Measurements from ENCODE around the gene IFITM10. TPM values are rescaled to one million over a fixed set of nuclear protein-coding genes. Genes with fewer than 3 reads are reported as not detected.

IFITM10 gene
- total RNA-seq, 4 donors from 2014 or later = 2.5 to 13.7 (median 6.3) TPM

DNA sequence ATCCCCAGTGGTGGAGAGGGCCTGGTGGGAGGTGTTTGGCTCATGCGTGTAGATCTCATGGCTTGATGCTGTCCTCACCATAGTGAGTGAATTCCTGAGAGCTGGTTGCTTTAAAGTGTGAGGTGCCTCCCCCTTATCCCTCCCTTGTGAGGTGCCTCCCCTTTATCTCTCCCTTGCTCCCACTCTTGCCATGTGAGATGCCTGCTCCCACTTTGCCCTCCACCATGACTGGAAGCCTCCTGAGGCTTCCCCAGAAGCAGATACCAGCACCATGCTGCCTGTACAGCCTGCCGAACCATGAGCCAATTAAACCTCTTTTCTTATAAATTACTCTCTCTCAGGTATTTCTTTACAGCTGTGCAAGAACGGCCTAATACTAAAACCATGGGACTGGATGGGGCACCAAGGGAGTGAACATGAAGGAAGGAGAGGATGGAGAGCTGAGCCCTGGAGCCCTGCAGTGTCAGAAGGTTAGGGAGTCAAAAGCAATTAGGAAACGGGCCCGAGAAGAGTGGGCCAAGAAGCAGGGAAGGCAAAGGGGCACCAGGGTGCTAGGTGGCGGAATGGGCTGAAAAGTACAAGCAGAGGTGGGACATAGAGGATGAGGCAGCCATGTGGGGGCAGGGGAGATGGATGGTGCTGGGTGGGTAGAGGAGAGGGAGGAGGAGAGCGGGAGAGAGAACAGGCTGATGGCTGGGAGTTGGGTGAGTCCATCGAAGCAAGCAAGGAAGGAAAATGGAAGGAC, 9.4 kb downstream of the IFITM10 start:
- no peak overlapping the region for H3K4me3 ChIP-seq (ENCODE audit: low read depth, poor library complexity, severe bottlenecking)
- intact Hi-C loops (cut with DNase I; ENCODE audit: low total_unique reads) = no loop called here
- no peak for DNase-seq (ENCODE audit: low spot score in 2 of 2)
- WGBS, 2 donors = 82 to 86% methylated on average over 8 of the region's 8 CpGs
- no peak for TF ChIP-seq POLR2A (IDR thresholded peaks at IDR 0.05)
- TF ChIP-seq, protein P1, sequence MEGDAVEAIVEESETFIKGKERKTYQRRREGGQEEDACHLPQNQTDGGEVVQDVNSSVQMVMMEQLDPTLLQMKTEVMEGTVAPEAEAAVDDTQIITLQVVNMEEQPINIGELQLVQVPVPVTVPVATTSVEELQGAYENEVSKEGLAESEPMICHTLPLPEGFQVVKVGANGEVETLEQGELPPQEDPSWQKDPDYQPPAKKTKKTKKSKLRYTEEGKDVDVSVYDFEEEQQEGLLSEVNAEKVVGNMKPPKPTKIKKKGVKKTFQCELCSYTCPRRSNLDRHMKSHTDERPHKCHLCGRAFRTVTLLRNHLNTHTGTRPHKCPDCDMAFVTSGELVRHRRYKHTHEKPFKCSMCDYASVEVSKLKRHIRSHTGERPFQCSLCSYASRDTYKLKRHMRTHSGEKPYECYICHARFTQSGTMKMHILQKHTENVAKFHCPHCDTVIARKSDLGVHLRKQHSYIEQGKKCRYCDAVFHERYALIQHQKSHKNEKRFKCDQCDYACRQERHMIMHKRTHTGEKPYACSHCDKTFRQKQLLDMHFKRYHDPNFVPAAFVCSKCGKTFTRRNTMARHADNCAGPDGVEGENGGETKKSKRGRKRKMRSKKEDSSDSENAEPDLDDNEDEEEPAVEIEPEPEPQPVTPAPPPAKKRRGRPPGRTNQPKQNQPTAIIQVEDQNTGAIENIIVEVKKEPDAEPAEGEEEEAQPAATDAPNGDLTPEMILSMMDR (IDR thresholded peaks at IDR 0.05) = no peak

DNA sequence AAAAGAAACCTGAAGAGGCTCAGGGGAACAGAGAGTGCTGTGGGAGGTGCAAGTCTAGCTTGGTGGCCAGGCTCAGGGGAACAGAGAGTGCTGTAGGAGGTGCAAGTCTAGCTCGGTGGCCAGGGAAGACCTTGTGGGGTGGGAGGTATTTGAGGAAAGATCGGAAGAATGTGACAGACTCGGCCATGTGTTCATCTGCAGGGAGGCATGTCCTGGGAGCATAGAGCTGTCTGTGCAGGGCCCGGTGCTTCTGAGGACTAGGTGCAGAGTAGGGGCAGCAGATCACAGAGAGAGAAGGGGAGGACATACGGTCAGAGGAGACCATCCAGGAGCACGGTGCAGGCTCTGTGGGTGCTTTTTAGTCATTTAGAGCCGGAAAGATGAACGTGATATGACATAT, 10.8 kb downstream of the IFITM10 start:
- WGBS, 2 donors = 65 to 72% methylated on average over 8 of the region's 8 CpGs
- H3K4me3 ChIP-seq (ENCODE audit: low read depth, poor library complexity, severe bottlenecking) = no peak overlapping the region
- peak in 1 of 2 donors; percentile 65 for DNase-seq (ENCODE audit: low spot score in 2 of 2)
- intact Hi-C loops (cut with DNase I; ENCODE audit: low total_unique reads) = no loop called here
- TF ChIP-seq POLR2A (IDR thresholded peaks at IDR 0.05) = no peak
- TF ChIP-seq, protein P1 (IDR thresholded peaks at IDR 0.05) = no peak

DNA sequence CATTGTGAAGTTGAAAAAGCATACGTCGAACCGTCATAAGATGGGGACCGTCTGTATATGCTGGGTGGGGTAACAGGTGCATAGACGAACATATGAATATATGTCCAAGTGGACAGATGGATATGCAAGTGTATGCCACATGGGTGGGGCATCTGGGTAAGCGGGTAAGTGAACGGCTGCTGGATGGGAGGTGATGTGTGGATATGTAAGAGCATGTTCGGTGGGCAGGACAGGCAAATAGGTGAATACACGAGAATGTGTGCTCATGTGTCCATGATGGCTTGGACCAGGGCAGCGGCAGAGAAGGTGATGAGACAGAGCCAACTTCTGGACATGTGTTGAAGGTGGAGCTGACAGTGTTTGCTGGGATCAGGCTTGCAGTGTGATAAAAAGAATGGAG, 12.0 kb downstream of the IFITM10 start:
- intact Hi-C loops (cut with DNase I; ENCODE audit: low total_unique reads) = no loop called here
- TF ChIP-seq, protein P1 (IDR thresholded peaks at IDR 0.05) = no peak
- TF ChIP-seq POLR2A (IDR thresholded peaks at IDR 0.05) = no peak
- WGBS, 2 donors = 83 to 87% methylated on average over 10 of the region's 10 CpGs
- no peak overlapping the region for H3K4me3 ChIP-seq (ENCODE audit: low read depth, poor library complexity, severe bottlenecking)
- DNase-seq (ENCODE audit: low spot score in 2 of 2) = peak in 1 of 2 donors; percentile 73

DNA sequence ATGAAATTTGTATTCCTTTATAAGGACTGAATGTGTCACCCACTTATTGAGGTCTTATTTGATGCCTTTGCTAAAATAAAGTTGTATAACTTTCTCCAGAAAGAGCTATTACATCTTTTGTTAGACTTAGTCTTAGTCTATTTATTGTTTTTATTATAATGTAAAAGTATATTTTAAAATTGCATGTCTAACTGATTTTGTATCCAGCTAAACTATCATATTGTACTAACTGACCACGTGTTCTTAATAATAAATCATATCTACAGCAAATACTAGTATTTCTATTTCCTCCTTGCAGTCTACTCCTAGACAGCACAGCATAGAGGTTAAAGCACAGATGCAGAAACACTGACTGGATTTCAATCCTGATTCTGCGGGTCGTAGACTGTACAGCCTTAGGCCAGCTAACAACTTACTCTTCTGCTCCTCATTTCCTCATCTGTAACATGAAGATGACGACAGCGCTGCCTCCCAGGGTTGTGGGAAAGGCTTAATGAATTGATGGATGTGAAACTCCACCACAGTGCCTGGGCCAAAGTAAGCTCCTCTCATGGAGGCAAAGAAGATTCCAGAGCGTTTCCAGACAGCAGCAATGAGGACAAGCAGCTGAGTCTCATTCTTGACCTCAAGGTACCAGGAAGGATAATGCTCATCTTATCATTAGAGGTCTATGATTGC, 13.2 kb downstream of the IFITM10 start:
- TF ChIP-seq, protein P1 (IDR thresholded peaks at IDR 0.05) = no peak
- no peak for TF ChIP-seq POLR2A (IDR thresholded peaks at IDR 0.05)
- WGBS, 2 donors = 83 to 84% methylated on average over 6 of the region's 6 CpGs

DNA sequence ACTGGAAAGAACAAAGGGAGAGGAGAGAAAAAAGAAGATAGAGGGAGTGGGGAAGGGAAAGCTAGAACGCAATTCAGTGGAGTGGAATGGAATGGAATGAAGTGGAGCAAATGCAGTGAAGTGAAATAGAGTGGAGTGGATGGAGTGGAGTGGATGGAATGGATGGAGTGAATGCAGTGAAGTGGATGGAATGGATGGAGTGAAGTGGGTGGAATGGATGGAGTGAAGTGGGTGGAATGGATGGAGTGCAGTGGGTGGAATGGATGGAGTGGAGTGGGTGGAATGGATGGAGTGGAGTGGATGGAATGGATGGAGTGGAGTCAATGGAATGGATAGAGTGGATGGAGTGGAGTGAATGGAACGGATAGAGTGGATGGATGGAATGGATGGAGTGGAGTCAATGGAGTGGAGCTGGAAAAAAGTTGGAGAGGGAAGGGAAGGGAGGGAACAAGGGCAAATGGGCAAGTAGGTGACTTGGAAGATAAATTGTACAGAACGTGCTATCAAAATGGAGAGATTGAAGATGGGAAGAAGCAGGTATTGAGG, 13.9 kb downstream of the IFITM10 start:
- intact Hi-C loops (cut with DNase I; ENCODE audit: low total_unique reads) = no loop called here
- 64 to 68% methylated on average over 3 of the region's 3 CpGs for WGBS, 2 donors

More for the DNA sequence above, 13.2 kb downstream of the IFITM10 start:
- H3K4me3 ChIP-seq (ENCODE audit: low read depth, poor library complexity, severe bottlenecking) = no peak overlapping the region
- DNase-seq (ENCODE audit: low spot score in 2 of 2) = peak in 1 of 2 donors; percentile 70
- intact Hi-C loops (cut with DNase I; ENCODE audit: low total_unique reads) = no loop called here

More for the DNA sequence above, 13.9 kb downstream of the IFITM10 start:
- H3K4me3 ChIP-seq (ENCODE audit: low read depth, poor library complexity, severe bottlenecking) = no peak overlapping the region
- no peak for TF ChIP-seq POLR2A (IDR thresholded peaks at IDR 0.05)
- TF ChIP-seq, protein P1 (IDR thresholded peaks at IDR 0.05) = no peak
- no peak for DNase-seq (ENCODE audit: low spot score in 2 of 2)
